Activated naive CD4-positive, alpha-beta T cell treated with anti-CD3 and anti-CD28 coated beads, Interleukin-2, amount 50 U/mL, for 16 hours (primary cell): ENCODE measurements around the gene KRTAP4-5.
"Not testable (repeated sequence)": the region's sequence is repeated elsewhere in the genome, so short reads cannot be mapped to it uniquely, and the experiment has no call there.

ENCODE experiments used
- DNase-seq: peaks from one replicate; pipeline ENCODE4 v3.0.0-alpha.2; 2020

KRTAP4-5 gene

GRCh38 chr17:41145261-41145660 lies 4.4 kb downstream of the KRTAP4-5 start:
- no peak for DNase-seq

- DNase-seq = no peak
Measured at GRCh38 chr17:41144846-41145245, 4.8 kb downstream of the KRTAP4-5 start.

DNA sequence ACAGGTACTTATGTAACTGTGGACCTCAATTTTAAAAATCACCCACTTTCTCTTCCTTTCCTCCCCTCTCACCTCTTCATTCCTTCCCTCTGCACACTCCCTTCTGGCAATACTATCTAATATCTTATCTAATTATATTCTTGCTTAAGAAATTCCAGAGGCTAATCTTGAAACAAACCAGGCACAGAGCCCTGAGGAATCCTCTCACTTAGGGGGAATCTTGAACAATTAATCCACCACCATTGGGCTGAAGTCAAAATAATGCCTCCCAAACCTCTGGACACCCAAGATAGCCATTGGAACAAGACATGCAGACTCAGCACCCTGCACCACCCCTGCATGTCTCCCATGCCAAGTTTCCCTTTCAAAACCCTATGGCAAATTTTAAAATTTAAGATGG lies 8.3 kb downstream of the KRTAP4-5 start:
- no peak for DNase-seq

DNA sequence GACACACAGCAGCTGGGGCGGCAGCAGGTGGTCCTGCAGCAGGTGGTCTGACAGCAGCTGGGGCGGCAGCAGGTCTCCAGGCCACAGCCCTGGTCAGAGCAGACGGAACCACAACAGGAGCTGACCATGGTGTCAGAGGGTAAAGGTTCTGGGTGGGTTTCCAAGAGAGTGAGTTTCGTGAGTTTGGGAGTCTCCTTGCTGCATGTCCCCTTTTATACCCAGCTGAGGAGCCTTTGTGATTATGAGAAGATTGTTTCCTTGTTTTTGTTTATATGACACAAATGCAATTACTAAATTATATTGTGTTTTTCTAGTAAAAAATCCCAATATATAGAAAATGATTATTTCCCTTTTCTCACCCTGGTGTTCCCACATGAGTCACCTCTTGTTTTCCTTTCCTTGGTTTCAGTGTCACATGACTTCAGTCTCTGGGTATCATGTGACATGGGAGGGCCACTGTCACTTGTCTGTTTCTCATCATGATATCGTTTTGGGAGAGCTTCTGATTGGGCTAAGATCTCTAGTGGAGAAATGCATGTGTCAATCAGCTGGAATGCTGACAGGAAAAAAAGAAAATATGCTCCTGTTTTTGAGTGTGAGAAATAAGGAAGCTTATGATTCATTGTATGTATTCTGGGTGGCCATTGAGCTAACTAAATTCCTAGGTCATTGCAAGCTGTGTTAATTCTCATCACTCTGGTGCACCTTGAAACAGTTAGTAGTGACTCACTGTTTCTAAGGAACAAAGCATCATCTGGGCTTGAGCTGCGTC lies 9.1 kb downstream of the KRTAP4-5 start, which contains the start of gene KRTAP4-6:
Gene KRTAP4-6 (minus strand): TSS at position 185 of the 772 bp plus-strand sequence. CDS start 57 bp downstream, at position 128.
- DNase-seq = no peak

- not testable (repeated sequence) for DNase-seq
Measured at GRCh38 chr17:41139865-41140264, 9.8 kb downstream of the KRTAP4-5 start.

DNA sequence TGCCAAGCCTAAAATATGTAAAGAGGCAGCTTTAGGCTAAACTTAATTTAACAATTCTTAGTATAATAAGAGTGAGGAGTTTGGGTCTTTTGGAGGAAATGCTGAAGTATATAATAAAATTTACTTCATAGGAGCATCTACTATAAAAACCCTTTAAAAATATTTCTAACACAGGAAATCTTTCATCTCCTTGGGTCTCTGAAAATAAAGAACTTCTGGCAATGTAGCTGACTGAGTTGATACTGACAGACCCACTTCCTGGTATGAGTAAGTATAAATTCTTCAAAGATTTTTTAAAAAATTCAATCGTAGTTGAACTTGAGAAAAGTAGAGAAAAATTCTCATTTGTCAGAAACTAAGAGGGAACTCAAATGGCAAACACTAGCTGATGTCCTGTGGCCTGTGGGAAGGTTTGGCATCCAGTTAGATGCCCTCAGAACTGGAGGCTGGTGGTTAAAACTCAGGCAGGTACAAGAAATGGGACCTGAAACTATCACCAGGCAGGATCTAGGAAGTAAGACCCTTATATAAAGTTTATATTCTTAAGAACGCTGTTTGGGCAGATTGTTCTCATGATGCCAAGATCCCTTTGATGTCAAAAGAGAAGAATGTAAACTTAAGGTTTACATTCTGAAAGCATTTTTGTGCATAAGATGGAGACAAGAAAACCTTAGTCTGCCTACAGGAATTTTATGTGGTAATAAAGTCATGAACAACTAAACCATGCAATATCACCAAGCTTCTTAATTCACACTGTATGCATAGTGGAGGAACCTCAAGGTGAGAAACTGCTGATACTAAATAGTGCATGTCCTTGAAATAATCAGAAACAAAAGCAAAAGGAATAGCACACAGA lies 15.5 kb downstream of the KRTAP4-5 start:
- no peak for DNase-seq

DNA sequence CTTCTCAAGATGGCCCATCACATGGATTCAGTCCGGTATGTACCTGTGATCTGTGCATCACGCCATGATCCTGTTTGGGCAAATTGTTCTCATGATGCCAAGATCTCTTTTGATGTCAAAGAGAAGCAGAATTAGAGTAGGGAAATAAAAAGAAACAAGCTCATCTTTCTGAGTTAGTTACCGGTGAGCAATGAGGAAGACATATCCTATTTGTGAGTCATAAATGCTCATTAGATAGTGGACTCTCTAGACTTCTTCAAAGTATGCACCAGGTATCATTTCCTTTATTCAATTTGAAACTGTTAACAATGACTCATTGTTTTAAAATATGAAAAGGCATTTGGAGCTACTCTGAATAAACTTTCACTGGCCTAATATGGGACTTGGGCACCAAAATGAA lies 17.6 kb downstream of the KRTAP4-5 start:
- no peak for DNase-seq

- no peak for DNase-seq
Measured at GRCh38 chr17:41127371-41127770, 22.3 kb downstream of the KRTAP4-5 start.

DNA sequence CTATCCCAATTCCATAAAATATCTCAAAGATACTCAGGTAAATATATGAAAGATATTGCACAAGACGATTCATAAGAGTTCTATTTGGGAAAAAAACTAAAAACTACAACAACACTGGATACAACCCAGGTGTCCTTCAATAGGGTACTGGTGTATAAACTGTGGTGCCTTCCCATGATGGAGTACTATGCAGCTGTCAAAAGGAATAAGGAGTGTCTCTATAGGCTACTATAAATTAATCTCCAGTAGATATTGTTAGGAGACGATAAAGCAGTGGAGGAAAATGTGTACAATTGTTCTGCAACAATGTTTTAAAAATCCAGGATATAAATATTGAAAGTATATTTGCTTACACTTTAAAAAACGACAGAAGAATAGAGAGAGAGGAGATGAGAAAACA lies 23.2 kb downstream of the KRTAP4-5 start:
- no peak for DNase-seq

DNA sequence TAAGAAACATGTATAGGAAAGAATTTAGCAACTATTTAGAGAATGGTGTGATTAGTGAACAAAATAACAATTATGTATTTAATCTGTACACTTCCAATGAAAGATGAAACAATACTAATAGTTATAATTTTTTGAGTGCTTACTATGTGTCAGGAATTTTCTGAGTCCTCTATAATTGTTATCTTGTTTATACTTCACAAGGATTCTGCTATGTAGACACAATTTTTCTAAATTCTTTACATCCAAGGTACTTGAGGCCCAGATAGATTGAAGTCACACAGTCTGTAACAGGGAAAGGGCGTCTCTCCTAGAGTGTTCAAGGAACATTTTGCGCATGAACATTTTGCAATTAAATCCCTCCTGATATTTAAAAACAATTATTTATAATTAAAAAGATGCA lies 24.6 kb downstream of the KRTAP4-5 start:
- DNase-seq = no peak

DNA sequence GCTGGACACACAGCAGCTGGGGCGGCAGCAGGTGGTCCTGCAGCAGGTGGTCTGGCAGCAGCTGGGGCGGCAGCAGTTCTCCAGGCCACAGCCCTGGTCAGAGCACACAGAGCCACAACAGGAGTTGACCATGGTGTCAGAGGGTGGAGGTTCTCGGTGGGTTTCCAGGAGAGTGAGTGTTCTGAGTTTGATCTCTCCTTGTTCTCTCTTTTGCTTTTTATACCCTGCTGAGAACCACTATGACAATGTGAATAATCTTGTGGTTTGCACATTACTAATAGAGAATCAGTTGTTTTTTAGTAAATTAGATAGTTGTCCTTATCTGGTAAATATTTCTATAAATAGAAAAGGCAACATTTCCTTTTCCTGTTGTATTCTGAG lies 25.6 kb downstream of the KRTAP4-5 start, which contains the start of gene KRTAP4-12:
Gene KRTAP4-12 (minus strand): TSS at position 192 of the 381 bp plus-strand sequence. CDS start 60 bp downstream, at position 132.
- DNase-seq = not testable (repeated sequence)

DNA sequence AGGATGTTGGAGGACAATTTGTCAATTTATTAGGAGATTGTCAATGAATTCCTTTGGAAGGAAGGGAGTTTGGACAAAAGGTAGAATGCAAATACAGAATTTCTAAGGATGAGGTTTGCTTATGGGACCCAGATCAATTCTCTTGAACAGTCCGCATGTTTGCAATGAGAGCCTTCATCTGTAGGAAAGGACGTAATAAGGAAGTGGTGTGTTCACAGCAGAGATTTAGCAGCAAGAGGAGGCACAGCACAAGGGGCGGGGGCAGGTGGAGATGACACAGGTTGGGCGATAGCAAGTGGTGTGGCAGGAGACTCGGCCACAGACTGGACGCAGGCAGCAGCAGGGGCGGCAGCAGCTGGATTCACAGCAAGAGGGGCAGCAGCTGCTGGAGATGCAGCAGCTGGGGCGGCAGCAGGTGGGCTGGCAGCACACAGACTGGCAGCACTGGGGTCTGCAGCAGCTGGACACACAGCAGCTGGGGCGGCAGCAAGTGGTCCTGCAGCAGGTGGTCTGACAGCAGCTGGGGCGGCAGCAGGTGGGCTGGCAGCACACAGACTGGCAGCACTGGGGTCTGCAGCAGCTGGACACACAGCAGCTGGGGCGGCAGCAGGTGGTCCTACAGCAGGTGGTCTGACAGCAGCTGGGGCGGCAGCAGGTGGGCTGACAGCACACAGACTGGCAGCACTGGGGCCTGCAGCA lies 26.2 kb downstream of the KRTAP4-5 start:
- not testable (repeated sequence) for DNase-seq

GRCh38 chr17:41121742-41122141 lies 27.9 kb downstream of the KRTAP4-5 start:
- no peak for DNase-seq

DNA sequence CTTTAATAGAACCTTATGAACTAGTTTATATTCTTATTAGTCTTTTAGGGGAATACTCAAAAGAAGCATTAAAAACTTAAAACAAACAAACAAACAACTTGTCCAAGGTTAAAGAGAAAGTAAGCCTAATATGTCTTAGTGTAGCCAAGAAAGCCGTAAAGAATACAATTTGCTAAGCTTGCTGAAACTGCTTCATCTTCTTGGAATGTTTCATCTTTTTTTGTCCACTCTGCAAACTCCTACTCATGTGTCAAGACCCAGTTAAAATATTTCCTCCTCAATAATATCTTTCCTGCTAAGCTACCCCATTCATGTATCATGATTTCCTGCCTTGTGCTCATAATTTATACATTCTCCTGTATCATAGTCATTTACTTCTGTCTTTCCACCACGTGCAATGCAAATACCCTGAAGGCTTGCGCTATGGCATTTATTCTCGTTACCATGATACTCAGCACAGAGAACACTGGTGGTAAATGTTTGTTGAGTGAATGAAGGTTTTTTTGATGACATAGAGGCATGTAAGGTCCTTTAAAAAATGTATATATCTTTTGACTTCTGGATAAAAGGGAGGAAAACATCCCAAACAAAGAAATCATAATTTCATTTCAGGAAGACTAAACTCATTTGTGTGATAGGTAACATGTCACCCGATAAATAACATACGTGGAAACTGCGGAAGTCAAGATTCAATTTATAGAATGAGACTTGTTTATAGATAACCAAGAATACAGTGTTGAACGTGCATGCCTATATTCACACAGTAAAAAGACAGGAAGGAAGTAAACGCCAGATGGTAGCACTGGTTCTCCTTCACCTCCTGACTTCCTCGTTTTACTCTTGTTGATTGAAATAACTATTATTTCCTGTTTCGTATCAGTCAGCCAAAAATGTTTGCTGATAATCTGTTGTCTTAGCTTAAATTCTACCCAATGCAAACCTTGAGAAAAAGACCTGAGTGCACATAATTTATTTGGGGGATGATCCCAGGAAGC lies 29.6 kb downstream of the KRTAP4-5 start:
- DNase-seq = not testable (repeated sequence)

DNA sequence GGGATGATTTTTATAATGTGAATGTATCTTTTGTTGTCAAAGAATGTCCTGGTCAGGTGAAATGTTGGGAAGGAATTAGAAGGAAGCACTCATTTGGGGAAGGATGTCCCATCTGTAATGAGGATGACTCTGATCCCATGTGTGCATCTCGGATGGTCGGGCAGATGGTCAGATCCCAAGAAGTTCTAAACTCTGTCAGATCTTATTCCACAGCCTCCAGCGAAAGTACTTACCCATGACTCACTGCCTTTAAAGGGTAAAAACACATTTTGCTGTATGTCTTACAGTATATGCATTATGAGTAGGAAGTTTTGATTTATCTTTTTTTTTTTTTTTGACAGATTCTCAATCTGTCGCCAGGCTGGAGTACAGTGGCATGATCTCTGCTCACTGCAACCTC lies 30.9 kb downstream of the KRTAP4-5 start:
- no peak for DNase-seq

GRCh38 chr17:41117846-41118386 lies 31.7 kb downstream of the KRTAP4-5 start, which contains the start of gene KRTAP4-11:
KRTAP4-11 (minus strand) TSS chr17:41118373; CDS start chr17:41118315, 58 bp downstream.
- not testable (repeated sequence) for DNase-seq

DNA sequence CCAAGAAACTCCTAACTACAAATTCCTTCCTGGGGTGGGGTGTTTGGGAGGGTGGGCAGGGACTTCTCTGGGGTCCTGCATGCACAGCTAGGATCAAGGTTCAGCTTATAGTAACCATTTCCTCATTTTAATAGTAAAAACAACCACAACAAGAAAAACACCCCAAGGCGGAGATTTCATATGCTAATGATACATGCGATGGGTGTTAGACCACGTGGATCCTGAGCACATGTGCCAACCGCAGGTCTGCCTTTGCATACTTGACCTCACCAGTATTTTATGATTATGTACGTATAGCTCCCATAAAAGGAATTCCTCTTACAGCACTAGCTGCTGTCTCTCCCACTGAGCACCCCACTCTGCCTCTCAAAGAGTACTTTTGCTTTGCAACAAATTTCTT lies 33.3 kb downstream of the KRTAP4-5 start:
- no peak for DNase-seq

DNA sequence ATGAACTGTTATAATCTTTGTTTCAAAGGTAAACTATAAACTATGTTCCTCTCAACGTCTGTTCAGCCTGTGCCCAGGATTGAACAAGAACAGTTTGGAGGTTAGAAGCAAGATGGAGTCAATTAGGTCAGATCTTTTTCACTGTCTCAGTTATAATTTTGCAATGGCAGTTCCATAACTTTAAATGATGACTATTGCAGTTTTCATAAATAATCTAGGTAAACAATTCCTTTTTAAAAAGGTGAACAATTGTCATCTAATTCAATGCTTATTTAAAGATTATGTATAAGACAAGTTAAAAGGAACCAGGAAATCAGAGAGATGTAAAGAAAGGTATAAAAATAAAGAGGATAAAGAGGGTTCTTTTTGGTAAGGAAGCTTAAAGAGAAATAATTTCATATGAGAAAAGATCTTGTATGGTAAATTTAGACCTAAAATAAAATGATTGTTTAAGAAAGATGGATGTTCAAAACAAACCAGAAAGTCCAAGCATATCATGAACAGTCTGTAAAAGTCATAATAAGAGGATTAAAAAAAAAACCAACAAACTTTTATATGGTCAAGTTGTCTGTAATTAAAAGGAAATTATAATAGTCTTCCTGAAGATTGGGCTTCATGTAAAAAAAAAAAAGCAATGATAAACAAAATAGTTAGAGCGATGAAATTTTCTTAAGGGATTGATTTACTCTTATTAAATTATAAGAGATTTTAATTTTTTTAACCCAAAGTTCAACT lies 38.3 kb downstream of the KRTAP4-5 start:
- no peak for DNase-seq

DNA sequence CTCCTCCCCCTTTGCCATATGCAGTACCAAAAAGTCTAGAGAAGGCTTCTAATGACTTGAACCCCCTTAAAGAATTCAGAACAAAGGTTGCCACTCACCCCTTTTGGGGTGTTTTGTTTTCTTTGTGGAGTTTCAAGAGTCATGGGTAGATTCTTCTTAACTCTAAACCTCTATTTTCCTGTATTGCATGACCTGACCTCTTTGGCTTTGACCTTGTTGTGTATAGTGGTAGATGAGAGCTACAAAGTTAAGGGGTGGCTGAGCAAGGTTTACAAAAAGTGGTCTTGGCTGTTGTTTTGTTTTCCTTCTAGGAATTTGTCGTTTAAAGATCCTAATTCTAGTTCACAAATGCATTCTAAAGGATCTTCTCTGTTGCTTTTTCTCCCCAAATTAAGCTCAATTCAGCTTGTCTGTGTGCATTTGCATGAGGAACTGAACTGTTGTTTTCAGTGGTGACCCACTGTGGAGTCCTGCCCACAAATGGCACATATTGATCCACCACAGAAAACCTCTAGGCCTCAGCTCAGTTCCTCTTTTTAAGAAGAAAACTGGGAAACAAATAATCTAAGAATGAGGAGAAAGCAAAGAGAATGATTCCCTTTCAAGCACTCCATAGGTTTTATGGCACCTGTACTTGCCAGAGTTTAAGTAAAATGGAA lies 40.8 kb downstream of the KRTAP4-5 start:
- not testable (repeated sequence) for DNase-seq

GRCh38 chr17:41107941-41108450 lies 41.6 kb downstream of the KRTAP4-5 start:
- DNase-seq = no peak
